Stimulated activated CD4-positive, alpha-beta T cell treated with anti-CD3 and anti-CD28 coated beads, Interleukin-1b, Interleukin-23, amount 100 ng/mL, for 4 hours (primary cell): ENCODE results near the gene CMTM6.
"Not testable (repeated sequence)": the region's sequence is repeated elsewhere in the genome, so short reads cannot be mapped to it uniquely, and the experiment has no call there.

Experiments
- DNase-seq, 2 donors: peaks; one replicate each; pipeline ENCODE4 v3.0.0-alpha.2; 2020; ENCODE audit warnings: low read depth in 2 of 2

The CMTM6 gene

DNA sequence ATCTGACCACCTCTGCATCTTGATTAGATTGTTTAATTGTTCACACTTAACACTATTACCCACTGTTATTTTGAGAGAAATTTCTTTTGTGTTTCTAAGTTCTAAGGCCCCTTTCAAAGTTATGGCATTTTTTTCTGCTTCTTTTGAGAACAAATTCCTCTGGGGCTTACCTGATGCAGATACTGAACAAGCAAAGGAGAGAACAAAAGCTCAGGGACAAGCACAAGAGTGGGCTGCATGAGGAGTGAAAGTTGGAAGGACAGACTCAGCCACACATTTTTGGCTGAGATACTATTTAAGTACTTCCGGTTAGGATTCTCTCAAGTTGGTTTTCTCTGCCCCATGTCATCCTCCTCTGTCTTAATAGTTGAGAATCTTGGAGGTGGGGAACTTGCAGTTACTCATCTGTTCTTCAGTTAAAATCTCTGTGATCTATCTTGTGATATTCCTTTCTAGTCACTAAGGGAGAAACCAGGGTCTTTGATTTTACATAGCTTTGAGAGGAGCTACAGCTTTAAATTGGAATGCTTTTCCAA is 54.7 kb downstream of the CMTM6 start:
- no peak for DNase-seq

DNA sequence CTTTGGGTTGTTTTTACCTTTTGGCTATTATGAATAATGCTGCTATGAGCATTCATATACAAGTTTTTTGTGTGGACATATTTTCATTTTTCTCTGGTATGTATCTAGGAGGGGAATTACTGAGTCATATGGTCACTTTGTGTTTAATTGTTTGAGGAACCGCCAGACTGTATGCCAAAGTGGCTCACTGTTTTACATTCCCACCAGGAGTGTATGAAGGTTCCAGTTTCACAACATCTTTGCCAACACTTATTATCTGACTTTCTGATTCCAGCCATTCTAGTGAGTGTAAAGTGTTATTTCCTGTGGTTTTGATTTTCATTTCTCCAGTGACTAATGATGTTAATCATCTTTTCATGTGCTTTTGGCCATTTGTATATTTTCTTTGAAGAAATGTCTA is 59.2 kb downstream of the CMTM6 start:
- DNase-seq: no peak

DNA sequence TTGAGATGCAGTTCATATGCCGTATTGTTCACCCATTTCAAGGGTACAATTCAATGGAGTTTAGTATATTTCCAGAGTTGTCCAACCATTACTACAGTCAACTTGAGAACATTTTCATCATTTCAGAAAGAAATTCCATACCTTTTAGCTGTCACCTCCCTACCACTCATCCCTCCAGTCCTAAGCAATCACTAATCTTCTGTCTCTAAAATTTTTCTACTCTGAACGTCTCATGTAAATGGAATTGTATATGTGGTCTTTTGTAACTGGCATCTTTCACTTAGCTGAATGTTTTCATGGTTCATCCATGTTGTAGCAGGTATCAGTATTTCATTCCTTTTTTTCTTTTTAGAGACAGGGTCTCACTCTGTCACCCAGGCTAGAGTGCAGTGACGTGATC is 59.9 kb downstream of the CMTM6 start:
- no peak for DNase-seq

DNA sequence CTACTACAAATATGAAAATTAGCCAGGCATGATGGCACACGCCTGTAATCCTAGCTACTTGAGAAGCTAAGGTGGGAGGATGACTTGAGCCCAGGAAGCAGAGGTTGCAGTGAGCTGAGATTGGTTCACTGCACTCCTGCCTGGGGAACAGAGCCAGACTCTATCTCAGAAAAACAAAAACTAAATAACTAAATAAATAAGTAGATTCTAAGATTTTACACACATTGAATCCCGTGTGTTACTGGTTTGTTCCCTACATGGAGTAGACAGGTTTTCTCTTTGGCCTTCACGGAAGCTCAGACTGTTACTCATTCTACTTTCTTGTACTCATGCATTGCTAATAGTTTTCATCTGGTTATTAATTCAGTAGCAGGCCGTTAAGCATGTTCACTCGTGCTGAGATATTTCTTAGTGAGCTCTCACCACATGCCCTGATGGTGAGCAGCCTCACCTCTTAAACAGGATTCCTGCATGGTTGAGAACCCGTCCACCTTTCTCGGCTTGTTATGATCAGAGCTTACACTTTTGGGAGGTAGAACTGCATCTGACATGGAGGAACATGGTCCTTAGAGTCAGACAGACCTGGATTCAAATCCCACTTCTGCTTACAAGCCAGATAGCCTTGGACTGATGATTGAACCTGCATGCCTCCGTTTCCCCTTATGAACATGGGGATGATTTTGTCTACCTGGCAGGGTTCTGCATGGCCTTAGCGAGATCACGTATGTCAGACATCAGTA is 61.9 kb downstream of the CMTM6 start:
- no peak for DNase-seq

DNA sequence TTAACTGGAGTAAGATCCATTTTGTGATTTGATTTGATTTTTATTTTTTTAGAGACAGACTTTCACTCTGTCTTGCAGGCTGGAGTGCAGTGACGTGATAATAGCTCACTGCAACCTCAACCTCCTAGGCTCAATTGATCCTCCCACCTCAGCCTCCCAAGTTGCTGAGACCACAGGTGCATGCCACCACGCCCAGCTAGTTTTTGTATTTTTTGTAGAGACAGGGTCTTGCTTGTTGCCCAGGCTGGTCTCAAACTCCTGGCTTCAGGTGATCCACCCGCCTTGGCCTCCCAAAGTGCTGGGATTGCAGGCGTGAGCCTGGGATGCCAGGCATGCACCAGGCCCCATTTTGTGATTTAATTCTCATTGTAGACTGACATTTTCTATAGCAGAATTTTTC is 63.2 kb downstream of the CMTM6 start:
- DNase-seq: not testable (repeated sequence)

DNA sequence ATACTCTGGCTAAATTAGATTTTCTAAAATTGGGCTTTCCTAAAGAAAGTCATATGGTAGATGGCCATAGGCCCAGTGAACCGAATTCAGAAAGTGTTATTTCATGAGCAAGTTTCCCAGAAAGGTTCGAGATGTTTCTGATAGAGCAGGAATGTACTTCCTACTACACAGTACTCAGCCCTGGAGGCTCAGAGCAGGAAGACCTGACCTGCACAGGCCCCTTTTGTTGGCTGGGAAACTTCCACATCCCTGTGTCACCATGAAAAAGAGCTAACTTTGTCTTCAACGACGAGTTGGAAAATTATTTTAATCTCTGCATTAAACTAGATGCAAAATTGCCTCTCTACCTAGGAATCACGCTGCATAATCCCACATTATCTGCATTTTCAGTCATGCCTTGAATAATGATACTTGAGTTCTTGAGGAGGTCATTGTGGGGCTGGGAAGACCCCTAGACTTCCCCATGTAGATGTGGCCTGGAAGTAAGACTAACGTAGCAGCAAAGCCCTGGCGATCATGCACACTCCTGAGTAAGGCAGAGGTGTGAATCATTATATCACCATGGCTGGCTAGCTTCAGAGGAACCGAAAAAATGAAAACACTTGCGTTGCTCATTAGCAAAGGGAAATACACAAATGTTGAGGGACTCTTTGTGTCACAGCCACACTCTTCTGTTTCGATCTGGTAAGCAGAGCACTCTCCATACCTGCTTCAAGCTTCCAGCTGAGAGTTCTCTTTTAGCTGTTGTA is 63.9 kb downstream of the CMTM6 start:
- no peak for DNase-seq

DNA sequence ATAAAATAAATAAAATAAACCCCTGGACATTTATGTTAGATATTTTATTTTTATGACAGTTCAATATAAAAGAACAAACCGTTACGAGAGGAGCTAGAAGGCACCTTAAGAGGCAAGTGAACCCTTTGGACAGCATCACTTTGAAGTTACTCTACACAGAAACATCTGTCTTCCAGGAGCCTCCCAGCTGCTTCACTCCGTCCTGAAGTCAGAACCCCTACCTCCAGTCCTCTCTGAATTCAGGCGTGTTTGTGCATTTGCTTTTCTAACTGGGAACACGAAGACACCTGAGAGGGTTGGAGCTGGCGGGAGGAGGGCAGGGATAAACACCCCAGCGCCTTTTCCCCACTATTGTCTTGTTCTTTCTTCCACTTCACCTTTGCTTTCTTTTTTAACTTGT is 64.8 kb downstream of the CMTM6 start:
- no peak for DNase-seq

DNA sequence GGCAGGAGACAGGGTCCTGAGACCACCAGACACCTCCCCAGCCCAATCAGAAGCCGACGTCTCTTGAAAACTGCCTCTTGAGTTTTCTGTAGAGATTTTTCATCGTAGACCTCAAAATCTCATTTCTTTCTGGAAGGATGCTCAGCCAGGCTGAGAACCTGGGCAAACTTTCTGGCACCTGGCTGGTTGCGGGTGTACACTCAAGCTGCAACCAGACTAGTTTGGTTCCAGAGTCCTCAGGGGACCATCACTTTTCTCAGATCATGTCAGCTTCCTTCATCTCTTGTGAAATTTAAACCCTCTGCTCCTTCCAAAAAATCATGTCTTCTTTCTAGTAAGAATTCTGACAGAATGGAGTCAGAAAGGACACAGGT is 65.8 kb downstream of the CMTM6 start:
- DNase-seq: no peak

DNA sequence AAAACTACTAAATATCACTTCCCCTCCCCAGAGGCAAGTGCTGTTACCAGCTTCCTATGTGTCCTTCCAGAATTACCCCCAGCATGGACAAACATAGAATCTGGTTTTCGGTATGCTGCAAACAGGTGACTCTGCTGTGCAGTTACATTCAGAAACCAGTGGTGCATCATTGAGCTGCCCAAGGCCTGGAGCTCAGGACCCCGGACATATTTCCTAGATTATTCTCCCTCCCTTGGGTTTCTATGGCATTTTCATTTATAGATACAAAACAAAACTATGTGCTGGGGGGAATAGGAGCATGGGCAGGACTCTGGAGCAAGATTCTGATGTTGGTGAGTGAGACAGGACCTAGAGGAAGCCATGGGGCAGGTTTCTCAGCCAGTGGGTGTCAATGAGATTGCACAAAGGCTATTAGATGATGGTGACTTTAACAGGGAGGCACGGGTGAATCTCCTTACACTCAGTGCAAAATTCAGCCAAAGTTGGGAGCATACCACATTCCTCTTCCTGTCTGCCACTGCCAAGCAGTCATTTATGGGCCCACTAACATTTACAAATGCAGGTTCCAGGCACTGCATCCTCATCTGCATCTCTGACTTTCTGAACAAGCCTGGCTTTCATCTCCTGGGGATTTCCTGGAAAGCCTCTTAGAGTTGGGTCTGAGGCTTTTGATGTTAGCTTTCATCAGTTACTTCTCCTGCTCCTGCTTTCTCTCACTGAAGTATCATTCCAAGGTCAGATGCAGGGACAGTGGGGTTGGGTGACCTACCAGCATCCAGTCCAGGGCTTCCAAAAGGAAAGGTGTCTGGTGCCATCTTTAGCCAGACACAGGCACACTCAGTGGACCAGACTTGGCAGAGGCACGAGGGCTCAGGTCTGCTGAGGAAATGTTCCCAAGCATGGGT is 66.5 kb downstream of the CMTM6 start:
- DNase-seq: no peak

DNA sequence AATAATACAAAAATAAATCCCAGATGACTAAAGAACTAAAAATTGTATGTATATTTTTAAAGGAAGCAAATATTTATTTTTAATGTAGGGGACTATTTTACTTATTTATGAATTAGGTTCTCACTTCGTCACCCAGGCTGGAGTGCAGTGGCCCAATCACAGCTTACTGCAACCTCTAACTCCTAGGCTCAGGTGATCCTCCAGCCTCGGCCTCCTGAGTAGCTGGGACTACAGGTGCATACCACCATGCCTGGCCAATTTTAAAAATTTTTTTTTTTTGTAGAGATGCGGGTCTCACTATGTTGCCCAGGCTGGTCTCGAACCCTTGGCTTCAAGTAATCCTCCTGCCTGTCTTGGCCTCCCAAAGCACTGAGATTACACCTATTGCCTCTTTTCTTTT is 68.4 kb downstream of the CMTM6 start:
- DNase-seq: no peak

DNA sequence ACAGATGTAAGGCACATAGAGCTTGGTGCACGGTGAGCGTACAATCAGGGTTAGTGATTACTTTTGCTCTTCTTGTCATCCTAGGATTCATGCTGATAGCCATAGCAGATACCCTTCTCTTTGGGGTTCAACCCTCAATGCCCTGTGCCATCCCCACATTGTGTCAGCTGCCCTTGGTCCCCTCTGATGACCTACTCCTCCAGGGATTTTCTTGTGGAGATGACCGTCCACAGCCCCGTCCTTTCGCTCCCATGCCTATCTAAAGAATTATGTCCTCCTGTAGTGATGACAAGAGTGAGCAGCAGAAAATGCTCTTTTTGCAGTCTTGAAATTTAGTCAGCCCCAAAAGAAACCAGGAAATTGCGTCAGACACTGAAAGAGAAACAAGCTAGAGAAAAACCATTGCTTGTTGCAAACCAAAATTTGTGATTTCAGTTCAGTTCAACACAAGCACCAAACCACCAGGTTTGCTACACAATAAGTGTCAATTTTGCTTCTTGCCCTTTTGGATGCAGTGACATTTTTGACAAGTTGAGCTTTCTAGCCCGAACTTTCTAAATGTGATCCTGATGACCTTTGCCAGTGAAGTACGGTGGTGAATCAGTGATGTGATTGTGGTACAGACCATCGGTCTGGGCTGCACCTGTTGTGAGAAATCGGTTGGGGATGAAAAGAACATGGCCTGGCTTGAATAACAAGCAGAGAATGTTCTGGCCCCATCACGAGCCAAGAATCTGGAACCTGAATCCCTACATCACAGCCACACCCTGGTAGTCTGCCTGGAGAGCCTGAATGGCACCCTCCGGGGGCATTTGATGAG is 69.7 kb downstream of the CMTM6 start:
- DNase-seq: no peak

DNA sequence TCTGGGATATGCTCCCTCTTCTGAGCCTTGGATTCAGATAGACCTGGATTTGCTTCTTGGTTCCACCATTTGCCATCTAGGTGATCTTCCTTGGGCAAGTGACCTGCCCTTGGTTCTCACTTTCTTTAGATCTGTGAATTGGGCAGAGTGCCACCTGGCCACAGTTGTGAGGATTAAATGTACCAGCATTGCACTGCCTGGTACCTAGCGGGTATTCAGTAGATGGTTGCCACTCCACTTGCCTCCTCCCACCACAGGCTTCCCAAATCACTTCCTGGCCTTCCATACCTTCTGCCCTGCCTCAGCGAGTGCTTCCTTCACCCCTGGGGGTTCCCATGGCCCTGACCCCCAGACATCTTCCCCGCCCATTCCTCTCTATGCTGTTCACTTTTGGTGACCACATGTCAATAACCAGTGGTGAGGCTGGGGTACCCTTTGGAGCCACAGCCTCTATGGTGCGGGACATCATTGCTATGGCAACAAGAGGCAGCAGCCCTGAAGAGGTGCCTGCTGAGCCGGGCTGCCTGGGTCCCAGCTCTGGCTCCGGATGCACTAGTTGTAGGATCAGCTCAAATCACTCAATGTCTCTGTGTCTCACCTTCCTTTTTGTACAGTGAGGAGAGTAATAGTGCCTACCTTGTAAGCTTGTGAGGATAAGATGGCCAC is 70.5 kb downstream of the CMTM6 start:
- DNase-seq: no peak

DNA sequence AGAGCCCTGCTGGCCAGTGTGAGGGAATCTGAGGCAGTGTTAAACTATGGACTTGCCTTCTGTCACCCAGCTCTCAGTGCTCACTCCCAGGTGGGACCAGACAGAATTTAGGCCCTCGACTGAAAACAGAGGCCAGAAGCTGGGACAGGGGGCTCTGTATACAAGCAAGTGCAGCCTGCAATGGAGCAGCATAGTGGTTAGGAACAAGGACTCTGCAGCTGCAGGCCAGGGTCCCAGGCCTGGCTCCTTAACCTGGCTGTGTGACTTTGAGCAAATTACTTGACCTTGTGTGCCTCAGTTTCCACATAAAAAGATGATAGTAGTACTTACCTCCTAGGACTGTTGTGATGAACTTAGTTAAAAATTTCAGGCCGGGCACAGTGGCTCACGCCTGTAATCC is 71.2 kb downstream of the CMTM6 start:
- no peak for DNase-seq
